ENCODE measurements around the gene MAP3K3. TPM values are rescaled to one million over a fixed set of nuclear protein-coding genes. Genes with fewer than 3 reads are reported as not detected.
A peak's percentile ranks its signal among the peaks of the same experiment; 100 is the strongest.

Gene MAP3K3
- total RNA-seq: 10 to 100 TPM; 28.3 to 54.2 TPM

DNA sequence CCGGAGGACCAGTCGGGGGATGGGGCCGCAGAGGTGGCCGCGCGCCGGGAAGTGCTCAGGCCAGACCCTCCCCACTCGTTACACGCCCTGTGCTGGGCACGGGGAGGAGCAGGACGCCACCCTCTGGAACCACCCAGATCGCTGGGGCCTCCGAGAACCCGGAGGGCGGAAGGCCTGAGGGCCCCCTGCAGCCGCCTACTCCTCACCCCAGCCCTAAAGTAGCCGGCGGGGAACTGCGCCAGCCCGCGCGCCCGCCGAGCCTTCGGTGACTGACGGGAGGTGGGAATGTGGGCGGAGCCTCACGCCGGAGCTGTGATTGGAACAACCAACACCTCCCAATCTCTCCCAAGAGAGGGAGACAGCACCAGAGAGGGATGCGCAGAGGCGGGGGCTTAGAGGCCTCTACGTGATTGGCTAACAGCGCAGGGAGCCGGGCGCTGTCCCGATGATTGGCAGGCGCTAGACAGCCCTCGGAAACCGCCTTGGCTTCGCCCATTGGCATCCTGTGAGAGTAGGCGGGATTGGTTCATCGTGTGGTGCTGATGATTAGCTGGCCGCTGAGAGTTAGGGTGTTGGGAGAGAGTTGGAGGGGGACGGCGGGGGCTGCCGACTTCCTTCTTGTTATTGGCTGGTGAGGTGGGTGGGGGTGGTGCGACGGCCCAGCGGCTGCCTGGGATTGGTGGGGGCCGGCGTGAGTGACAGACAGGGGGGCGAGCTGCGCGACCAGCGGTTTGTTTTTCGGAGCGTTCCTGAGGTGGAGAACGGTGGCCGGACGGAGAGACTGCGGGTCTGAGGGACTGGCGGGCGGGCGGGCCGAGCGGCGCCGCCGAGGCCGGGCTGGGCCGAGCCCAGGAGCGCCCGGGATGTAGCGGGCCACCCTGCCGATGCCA lies at the start of gene MAP3K3:
TSS of gene MAP3K3 (plus strand) at position 734 of the 890 bp plus-strand sequence. CDS start 343 bp downstream, outside the sequence.
- DNase-seq (ENCODE audit: low spot score in 2 of 2) (peak; percentile 94 to 99), ATAC-seq (peak; percentile 92)
- Mint-ChIP-seq H3K36me3 (peaks cover 10% of the 10 kb centered on the region in 2 donors), H3K27ac (peak within 1 kb of the TSS; percentile 89 to 96), H3K9me3 (no peaks in the 10 kb centered on the region)

GRCh38 chr17:63573634-63574033 lies 48.6 kb upstream of the MAP3K3 start:
- ATAC-seq (no peak), DNase-seq (ENCODE audit: low spot score in 2 of 2) (no peak)
- H3K36me3 Mint-ChIP-seq: no peaks in the 10 kb centered on the region
- H3K27ac Mint-ChIP-seq: peak overlapping the region; percentile 38 to 46
- no peaks in the 10 kb centered on the region for H3K9me3 Mint-ChIP-seq

- Mint-ChIP-seq H3K9me3 (no peaks in the 10 kb centered on the region), H3K36me3 (peaks cover 7 to 9% of the 10 kb centered on the region in 2 donors), H3K27ac (no peak overlapping the region)
- DNase-seq (ENCODE audit: low spot score in 2 of 2): no peak
- no peak for ATAC-seq
These were observed 44.0 kb upstream of the MAP3K3 start for GRCh38 chr17:63578027-63578768.

- no peak for ATAC-seq
- Mint-ChIP-seq H3K9me3 (no peaks in the 10 kb centered on the region), H3K36me3 (peaks cover 7 to 13% of the 10 kb centered on the region in 2 donors), H3K27ac (peak overlapping the region in 1 of 2 donors; percentile 58)
- DNase-seq (ENCODE audit: low spot score in 2 of 2): no peak
These were observed 43.5 kb upstream of the MAP3K3 start for GRCh38 chr17:63578769-63579111.

GRCh38 chr17:63579633-63580032 lies 42.6 kb upstream of the MAP3K3 start:
- H3K27ac Mint-ChIP-seq: no peak overlapping the region
- no peak for DNase-seq (ENCODE audit: low spot score in 2 of 2)
- no peak for ATAC-seq
- peaks cover 7 to 13% of the 10 kb centered on the region in 2 donors for H3K36me3 Mint-ChIP-seq
- H3K9me3 Mint-ChIP-seq: no peaks in the 10 kb centered on the region

- Mint-ChIP-seq H3K9me3 (no peaks in the 10 kb centered on the region), H3K36me3 (peaks cover 6 to 16% of the 10 kb centered on the region in 2 donors), H3K27ac (no peak overlapping the region)
- ATAC-seq: no peak
- DNase-seq (ENCODE audit: low spot score in 2 of 2): no peak
These were observed 34.4 kb upstream of the MAP3K3 start for GRCh38 chr17:63587770-63588169.

GRCh38 chr17:63588797-63589196 lies 33.4 kb upstream of the MAP3K3 start:
- DNase-seq (ENCODE audit: low spot score in 2 of 2) (peak in 1 of 2 donors; percentile 34), ATAC-seq (no peak)
- H3K36me3 Mint-ChIP-seq: peaks cover 6 to 8% of the 10 kb centered on the region in 2 donors
- no peak overlapping the region for H3K27ac Mint-ChIP-seq
- H3K9me3 Mint-ChIP-seq: no peaks in the 10 kb centered on the region

- DNase-seq (ENCODE audit: low spot score in 2 of 2) (no peak), ATAC-seq (no peak)
- H3K36me3 Mint-ChIP-seq: peaks cover 6 to 8% of the 10 kb centered on the region in 2 donors
- peak overlapping the region in 1 of 2 donors; percentile 84 for H3K27ac Mint-ChIP-seq
- H3K9me3 Mint-ChIP-seq: no peaks in the 10 kb centered on the region
These were observed 32.6 kb upstream of the MAP3K3 start for GRCh38 chr17:63589646-63590045.

- no peak overlapping the region for H3K27ac Mint-ChIP-seq
- no peaks in the 10 kb centered on the region for H3K9me3 Mint-ChIP-seq
- DNase-seq (ENCODE audit: low spot score in 2 of 2) (no peak), ATAC-seq (no peak)
- peaks cover 0 to 8% of the 10 kb centered on the region in 2 donors for H3K36me3 Mint-ChIP-seq
These were observed 29.4 kb upstream of the MAP3K3 start for GRCh38 chr17:63592797-63593196.

DNA sequence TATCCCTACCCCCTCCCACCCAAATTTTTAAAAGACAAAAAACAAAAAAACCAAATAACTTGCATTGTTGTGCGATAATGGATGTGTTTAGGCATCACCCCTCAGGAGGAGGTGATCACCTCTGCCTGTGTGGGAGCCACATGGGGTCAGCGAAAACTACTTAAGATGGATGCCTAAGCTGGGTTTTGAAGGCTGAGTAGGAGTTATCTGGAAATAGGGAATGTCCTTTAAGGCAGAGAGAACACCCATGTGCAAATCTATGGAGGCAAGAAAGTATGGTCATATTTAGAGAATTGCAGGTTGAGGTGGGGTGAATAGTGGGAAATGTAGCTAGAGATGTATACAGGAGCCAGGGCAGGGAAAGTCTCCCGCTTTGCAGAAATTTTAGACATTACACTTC lies 27.1 kb upstream of the MAP3K3 start:
- DNase-seq (ENCODE audit: low spot score in 2 of 2) (no peak), ATAC-seq (no peak)
- Mint-ChIP-seq H3K36me3 (no peaks in the 10 kb centered on the region), H3K27ac (no peak overlapping the region), H3K9me3 (no peaks in the 10 kb centered on the region)

- no peaks in the 10 kb centered on the region for H3K9me3 Mint-ChIP-seq
- no peak for DNase-seq (ENCODE audit: low spot score in 2 of 2)
- ATAC-seq: peak in 1 of 2 donors; percentile 34
- peak overlapping the region in 1 of 2 donors; percentile 1 for H3K27ac Mint-ChIP-seq
- peaks cover 0 to 7% of the 10 kb centered on the region in 2 donors for H3K36me3 Mint-ChIP-seq
These were observed 25.2 kb upstream of the MAP3K3 start for GRCh38 chr17:63596856-63597586.

DNA sequence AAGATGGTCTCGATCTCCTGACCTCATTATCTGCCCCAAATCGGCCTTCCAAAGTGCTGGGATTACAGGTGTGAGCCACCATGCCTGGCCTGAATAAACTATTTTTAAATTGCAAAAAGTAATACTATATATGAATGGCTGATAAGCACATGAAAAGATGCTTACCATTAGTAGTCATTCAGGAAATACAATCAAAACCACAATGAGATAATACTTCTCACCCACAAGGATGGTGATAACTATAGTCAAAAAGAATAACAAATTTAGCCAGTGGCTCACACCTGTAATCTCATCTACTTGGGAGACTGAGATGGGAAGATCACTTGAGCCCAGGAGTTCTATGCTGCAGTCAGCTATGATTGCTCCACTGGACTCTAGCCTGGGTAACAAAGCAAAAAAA lies 23.9 kb upstream of the MAP3K3 start:
- H3K9me3 Mint-ChIP-seq: no peaks in the 10 kb centered on the region
- ATAC-seq (peak; percentile 7 to 46), DNase-seq (ENCODE audit: low spot score in 2 of 2) (no peak)
- H3K27ac Mint-ChIP-seq: peak overlapping the region; percentile 23 to 72
- H3K36me3 Mint-ChIP-seq: peaks cover 0 to 7% of the 10 kb centered on the region in 2 donors

GRCh38 chr17:63600569-63601438 lies 21.4 kb upstream of the MAP3K3 start, which contains the start of gene TACO1:
Gene TACO1 (plus strand): TSS chr17:63600895. CDS start chr17:63601084, 189 bp downstream.
- H3K36me3 Mint-ChIP-seq: peaks cover 0 to 7% of the 10 kb centered on the region in 2 donors
- peak; percentile 84 to 85 for ATAC-seq
- no peaks in the 10 kb centered on the region for H3K9me3 Mint-ChIP-seq
- peak; percentile 76 to 84 for DNase-seq (ENCODE audit: low spot score in 2 of 2)
- H3K27ac Mint-ChIP-seq: peak within 1 kb of the TSS; percentile 93 to 99

- Mint-ChIP-seq H3K36me3 (peaks cover 0 to 7% of the 10 kb centered on the region in 2 donors), H3K9me3 (no peaks in the 10 kb centered on the region), H3K27ac (peak overlapping the region; percentile 93 to 99)
- ATAC-seq: no peak
- DNase-seq (ENCODE audit: low spot score in 2 of 2): no peak
These were observed 20.5 kb upstream of the MAP3K3 start for GRCh38 chr17:63601439-63602371.

Data from activated naive CD4-positive, alpha-beta T cell treated with anti-CD3 and anti-CD28 coated beads, Interleukin-2, amount 50 U/mL, for 72 hours (primary cell).